Gastrocnemius medialis (tissue), 4 donors: ENCODE data around the gene NDP.

ENCODE experiments used
- CTCF ChIP-seq, 5 experiments: fragments of 450-650 bp in 3 of 5; fragments of 200-600 bp in 2 of 5; sonication (generic) in 2 of 5; IDR thresholded peaks in 4 of 5; conservative IDR thresholded peaks in 1 of 5; 1 replicate in 4 of 5; 2 replicates in 1 of 5; pipeline ENCODE4 v1.5.1; 2016 to 2019; ENCODE audit warnings: antibody characterized with exemption in 5 of 5, mild to moderate bottlenecking in 3 of 5, moderate library complexity in 3 of 5
- POLR2A ChIP-seq, 2 donors: fragments of 450-650 bp; IDR thresholded peaks; one replicate each; pipeline ENCODE4 v1.6.1; 2017; ENCODE audit warnings: antibody characterized with exemption in 2 of 2, mild to moderate bottlenecking in 2 of 2, moderate library complexity in 2 of 2

GRCh38 chrX:44012484-44013096, 39.4 kb upstream of the NDP start:
- no peak for TF ChIP-seq CTCF (IDR thresholded peaks at IDR 0.05 in 4 of 5, conservative IDR thresholded peaks at IDR 0.05 in 1 of 5)
- no peak for TF ChIP-seq POLR2A (IDR thresholded peaks at IDR 0.05)
